ENCODE results near the gene ITGB2.
A peak's percentile ranks its signal among the peaks of the same experiment; 100 is the strongest.
"Not testable (repeated sequence)": the region's sequence is repeated elsewhere in the genome, so short reads cannot be mapped to it uniquely, and the experiment has no call there.

The ITGB2 gene

DNA sequence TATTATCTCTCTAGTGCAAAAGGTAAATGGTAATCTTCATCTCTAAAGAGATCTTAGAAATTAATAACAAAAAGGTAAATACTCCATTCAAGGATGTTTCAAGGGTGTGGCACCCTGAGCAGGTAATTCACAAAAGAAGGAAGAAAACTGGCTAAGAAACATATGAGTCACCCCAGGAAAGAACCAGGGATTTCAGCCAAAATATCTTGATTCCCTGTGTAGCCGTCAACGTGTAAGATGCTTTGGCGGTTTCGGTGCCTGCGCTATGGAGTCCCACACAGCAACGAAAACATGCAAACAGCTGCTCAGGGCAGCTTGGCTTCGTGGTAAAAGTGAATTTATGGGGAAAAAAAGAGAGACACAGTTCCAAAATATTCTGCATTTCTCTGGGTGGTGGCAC, 3.7 kb downstream of the ITGB2 start:
- Histone ChIP-seq H3K27ac (peak overlapping the region in 2 of 21 experiments; percentile 27 to 99), H3K4me3 (no peak overlapping the region)

DNA sequence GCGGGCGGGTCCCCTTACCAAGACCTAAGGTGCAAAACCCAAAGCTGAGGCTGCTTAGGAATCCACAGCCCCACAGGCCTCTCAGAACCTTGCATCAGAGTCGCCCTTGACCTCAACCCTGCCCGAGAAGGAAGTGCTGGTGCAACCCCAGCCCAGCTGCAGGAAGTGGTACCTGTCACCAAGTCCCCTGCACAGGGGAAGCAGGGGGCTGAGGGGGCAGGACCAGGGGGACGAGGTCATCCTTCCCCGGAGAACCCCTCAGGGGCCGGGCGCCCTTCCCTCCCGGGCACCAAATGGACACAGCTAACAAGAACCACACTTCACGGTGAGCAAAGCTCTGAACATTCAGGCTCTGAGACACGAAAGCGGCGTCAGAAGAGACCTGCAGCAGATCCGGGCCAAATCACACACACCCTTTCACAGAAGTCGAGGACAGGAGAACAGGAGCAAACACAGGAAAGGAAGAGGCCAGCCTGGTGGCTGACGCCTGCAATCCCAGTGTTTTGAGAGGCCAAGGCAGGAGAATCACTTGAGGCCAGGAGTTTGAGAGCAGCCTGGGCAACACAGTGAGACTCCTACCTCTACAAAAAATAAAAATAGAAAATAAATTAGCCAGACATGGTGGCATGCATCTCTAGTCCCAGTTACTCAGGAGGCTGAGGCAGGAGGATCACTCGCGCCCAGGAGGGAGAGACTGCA, 6.4 kb downstream of the ITGB2 start:
- H3K4me3 ChIP-seq, result peak overlapping the region in 1 of 7 experiments; percentile 9
- H3K27ac ChIP-seq, result peak overlapping the region in 17 of 21 experiments; percentile 23 to 91 (median 73)

DNA sequence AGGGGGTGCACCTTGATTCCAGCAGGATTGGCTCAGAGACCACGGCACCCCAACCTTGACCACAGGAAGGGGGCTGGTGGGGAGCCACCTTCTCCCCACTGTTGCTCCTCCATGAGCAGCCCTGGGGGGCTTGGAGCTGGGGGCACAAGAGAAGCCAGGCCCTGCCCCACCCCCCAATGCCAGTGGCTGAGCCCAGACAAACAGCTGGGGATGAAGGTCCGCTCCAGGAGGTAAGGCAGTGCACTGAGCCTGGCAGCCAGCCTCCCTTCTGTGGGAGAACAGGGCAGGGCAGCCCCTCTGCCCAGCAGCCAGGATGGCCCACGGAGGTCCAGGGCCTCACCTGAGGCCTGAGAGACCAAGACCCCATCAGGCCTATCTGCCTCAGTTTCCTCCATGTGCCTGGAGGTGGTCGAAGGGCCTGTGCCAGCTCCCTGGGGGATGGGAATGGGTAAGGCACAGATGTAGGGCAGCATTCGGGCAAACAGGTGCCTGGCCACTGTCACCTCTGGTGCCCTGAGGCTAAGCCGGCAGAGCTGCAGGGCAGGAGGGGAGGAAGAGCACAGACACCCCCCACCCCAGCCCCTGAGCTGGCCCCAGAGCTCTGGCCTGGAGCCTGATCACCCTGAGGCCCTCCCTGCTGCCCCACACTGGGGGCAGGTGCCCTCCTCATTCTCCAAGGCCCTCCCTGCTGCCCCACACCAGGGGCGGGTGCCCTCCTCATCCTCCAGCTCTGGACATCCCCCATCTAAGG, 7.1 kb downstream of the ITGB2 start:
- H3K27ac ChIP-seq, result peak overlapping the region in 19 of 21 experiments; percentile 1 to 91 (median 73)
- no peak overlapping the region for H3K4me3 ChIP-seq

DNA sequence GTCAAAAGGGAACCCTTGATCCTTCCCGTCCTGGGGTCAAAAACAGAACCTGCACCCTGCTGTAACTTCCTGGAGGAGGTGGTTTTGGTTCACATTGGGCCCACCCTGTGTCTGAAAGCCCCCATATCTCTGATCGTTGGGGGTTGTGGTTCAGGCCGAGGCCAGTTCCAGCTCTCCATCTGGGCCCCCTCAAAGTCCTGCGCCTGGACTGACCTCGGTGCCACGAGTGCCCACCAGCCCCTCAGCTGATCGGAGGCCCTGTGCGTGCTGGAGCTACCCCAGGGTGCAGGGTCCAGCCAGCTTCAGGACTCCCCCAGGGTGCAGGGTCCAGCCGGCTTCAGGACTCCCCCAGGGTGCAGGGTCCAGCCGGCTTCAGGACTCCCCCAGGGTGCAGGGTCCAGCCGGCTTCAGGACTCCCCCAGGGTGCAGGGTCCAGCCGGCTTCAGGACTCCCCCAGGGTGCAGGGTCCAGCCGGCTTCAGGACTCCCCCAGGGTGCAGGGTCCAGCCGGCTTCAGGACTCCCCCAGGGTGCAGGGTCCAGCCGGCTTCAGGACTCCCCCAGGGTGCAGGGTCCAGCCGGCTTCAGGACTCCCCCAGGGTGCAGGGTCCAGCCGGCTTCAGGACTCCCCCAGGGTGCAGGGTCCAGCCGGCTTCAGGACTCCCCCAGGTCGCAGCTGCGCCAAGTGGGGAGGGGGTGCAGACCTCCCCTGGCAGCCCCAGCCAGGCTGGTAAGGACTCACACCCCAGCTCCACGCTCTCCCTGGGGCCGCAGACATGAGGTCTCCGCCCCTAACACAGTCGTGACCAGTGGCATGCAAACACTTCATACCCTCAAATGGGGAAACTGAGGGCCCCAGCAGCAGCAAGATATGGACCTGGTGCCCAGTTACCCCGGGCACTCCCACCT, 7.9 kb downstream of the ITGB2 start:
- H3K27ac ChIP-seq, result peak overlapping the region in 17 of 21 experiments; percentile 29 to 91 (median 77)
- not testable (repeated sequence) for H3K4me3 ChIP-seq

DNA sequence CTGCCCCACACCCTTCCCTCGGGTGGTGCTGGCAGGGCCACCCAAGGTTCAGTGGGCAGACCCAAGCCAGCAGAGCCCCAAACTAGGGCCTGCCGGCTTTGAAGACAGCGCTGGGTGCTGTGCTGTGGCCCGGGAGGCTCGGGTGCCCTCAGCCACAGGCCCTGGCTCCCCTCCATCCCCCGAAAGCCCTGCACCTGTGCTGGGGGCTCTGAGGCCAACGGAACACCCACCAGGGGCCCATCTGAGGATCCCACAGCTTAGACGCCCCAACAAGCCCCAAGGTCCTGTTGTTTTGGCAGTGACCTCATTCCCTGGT, 8.6 kb downstream of the ITGB2 start:
- peak overlapping the region in 1 of 7 experiments; percentile 9 for H3K4me3 ChIP-seq
- peak overlapping the region in 19 of 21 experiments; percentile 40 to 91 (median 72) for H3K27ac ChIP-seq

DNA sequence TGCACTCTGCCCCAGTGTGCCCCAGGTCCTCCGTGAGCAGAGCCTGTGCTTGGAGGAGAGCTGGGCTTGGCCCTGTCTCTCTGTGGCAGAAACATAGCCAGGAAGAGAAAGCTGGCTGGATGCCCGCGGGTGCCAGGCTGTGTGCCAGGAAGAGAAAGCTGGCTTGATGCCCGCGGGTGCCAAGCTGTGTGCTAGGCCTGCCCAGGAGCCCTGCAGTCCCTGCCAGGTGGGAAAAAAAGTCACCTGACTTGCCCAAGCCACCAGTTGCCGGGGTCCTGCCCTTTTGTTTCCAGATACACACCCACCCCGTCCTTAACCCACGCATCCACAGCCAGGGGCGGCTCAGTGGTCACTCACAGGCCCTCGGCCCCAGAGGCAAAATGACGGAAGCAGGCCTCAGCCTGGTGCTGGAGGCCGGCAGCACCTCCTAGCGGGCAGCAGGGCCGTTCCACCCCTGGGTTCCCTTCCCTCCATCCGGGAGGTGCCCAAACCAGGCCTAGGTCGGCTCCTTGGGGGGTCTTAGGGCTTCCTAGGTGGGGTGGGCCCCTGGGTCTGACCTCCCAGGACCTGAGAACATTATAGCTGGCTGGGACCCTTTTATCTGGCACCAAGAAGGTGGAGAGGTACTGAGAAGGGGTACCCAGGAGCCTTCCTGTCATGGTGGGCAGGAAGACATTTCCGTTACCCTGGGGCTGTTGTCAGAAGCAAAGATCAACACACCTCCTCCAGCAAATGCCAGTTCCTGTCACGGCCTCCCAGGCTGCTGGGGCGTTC, 9.1 kb downstream of the ITGB2 start:
- peak overlapping the region in 1 of 7 experiments; percentile 9 for H3K4me3 ChIP-seq
- peak overlapping the region in 20 of 21 experiments; percentile 40 to 91 (median 72) for H3K27ac ChIP-seq

DNA sequence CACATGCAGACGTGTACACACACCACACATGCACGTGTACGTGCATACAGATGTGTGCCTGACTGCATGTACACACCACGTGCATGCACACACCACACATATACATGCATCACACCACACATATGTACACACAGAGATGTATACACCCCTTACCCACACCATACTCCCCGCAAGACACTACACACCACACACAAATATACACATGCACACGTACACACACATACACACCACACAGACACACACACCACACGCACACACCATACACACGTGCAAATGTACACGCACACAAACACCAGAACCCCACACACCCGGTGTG, 9.7 kb downstream of the ITGB2 start:
- H3K4me3 ChIP-seq, result no peak overlapping the region

DNA sequence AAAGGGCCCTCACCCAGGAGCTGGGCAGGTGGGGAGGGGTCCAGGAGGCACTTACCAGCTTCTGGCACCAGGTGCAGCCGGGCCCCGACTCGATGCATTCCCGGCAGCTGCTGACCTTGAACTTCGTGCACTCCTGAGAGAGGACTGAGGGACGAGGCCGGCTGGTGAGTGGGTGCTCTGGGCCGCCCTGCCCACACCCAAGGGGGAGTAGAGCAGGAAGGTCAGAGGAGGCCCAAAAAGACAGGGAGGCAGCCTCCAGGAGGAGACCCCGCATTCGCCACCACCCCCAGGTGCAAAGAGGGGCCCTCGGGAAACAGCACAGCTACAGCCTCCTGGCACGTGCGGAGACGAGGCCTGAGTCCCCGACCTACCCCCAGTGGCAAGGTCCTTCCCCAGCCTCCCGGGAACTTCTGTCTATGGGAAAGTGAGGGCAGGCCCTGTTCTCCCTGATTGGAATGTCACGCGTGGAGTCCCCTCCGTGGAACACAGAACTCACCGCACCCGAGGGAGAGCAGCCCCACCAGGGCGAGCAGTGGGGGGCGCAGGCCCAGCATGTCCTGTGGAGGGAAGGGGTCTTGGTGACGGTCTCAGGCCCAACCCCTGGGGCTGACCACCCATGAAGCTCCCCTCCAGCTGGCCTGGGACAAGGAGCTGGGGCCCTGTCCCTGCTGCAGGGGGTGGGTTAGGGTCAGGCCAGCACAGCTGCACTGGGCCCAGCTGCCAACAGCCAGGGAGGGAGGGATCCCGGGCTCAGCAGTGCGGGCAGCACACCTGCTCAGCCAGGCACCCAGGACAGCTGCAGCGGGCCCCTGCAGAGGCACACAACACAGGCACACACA, 10.3 kb downstream of the ITGB2 start:
- Histone ChIP-seq H3K4me3 (no peak overlapping the region), H3K27ac (peak overlapping the region in 9 of 21 experiments; percentile 31 to 91 (median 81))

More for the DNA sequence above, 9.7 kb downstream of the ITGB2 start:
- H3K27ac ChIP-seq, result peak overlapping the region in 13 of 21 experiments; percentile 60 to 91 (median 77)

DNA sequence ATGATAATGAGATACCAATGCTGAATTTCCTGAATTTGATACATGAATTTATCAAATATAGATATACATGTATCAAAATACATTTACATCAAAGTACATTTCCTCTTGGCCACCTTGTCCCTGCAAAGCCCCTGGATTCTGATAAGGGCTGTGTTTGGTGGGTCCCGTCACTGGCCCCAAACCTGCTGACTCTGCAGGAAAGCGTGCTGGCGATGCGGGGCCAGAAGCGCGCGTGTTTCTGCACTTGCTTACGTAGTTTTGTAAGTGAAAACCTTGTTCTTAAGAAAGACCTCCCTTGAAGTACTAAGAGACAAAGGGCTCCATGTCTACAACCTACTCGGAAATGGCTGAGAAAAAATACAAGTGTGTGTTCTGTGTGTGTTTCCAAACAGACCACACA, 11.0 kb downstream of the ITGB2 start:
- H3K27ac ChIP-seq, result peak overlapping the region in 3 of 21 experiments; percentile 39 to 91 (median 88)
- H3K4me3 ChIP-seq, result no peak overlapping the region

DNA sequence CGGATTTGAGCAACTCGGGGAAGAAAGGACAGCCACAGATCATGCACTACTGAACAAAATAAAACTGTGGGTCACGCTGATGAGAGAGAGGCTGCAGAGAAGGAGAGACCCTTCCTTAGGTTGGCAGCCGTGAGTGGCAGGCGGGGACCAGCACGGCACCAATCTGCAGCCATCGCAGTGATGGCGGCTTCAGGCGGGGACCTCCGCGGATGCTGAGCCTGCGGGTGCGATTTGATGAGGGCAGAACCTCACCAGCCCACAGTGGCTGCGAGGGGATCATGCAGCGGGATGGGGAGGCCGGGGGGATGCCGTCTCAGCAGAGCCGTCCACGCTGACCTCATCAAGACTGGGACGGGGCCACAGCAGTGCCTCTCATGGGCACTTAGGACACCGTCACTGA, 11.8 kb downstream of the ITGB2 start:
- no peak overlapping the region for H3K4me3 ChIP-seq
- H3K27ac ChIP-seq, result peak overlapping the region in 2 of 21 experiments; percentile 46 to 76

DNA sequence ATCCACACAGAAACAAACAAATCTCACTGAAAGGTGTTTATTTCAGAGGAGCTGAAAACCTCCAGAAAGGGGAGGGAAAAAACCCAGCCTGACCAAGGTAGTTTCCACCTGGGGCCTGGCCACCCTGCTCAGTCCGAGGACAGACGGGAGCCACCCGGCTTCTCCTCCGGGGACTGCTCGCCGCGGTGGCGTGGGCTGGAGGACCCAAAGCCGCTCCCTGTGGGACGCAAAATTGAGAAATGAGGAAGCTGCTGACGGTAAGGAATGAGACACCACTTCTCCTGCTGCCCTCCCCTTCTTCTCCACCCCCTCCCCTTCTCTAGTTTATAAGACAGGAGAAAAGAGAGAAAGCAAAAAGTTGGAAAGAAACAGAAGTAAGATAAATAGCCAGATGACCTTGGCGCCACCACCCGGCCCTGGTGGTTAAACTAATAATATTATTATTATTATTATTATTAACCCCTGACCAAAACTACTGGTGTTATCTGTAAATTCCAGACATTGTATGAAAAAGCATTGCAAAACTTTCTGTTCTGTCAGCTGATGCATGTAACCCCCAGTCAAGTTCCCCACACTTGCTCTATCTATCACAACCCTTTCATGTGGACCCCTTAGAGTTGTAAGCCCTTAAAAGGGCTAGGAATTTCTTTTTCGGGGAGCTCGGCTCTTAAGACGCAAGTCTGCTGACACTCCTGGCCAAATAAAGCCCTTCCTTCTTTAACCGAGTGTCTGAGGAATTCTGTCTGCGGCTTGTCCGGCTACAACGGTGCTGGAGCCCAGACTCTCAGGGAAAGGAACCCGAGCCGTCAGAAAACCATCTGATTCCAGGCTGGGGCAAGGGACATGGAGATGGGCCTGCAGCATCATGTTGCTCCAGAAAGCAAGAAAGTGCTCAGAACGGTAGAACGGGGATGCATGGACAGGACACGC, 12.5 kb downstream of the ITGB2 start:
- peak overlapping the region in 12 of 21 experiments; percentile 28 to 81 (median 54) for H3K27ac ChIP-seq
- H3K4me3 ChIP-seq, result no peak overlapping the region

DNA sequence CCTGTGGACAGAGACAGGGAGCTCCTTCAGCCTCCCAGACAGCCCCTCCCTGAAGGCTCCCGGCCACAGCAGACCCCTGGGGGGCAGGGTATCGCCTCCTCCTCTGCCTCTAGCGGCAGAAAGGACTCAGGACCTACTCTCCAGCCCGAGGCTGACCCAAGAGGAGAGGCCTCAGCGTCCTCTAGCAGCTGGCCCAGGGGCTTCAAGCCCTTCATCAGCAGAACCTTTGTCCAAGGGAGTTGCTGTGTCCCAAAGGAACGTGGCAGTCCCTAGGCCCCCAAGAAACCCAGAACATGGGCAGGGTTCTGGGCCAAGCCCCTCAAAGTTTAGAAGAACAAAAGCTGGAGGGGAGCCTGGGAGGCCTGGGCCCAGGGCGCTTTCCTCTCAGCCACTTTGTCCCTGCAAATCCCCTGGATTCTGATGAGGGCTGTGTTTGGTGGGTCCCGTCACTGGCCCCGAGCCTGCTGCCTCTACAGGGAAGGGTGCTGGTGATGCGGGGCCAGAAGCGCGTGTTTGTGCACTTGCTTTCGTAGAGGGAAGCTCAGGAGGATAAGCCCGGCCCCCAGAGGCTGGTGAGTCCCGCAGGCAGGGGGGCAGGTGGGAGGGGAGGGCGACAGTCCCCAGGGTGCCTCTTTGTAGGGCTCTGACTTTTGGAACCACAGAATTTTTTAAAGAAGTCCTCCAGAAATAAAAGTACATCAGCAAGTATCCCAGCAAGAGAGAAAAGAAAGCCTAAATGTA, 13.3 kb downstream of the ITGB2 start:
- Histone ChIP-seq H3K27ac (peak overlapping the region in 13 of 21 experiments; percentile 6 to 81 (median 52)), H3K4me3 (no peak overlapping the region)

DNA sequence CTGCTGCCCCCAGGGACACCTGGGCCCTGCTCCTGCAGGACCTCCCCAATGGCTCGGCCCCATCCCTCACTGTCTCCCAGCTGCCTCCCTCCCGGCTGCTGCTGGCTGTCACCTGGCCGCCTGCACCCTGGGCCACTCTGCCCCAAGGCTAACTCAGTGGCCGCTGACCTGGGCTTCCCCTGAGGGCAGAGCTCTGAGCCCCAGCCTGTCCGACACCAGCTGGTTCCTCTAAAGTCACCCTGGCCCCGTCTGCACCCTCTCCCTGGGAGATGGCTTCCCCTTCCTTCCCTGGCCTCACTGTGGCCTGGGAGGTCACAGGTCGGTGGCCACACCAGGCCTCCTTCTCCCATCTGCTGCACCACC, 15.0 kb downstream of the ITGB2 start:
- Histone ChIP-seq H3K4me3 (no peak overlapping the region), H3K27ac (peak overlapping the region in 1 of 21 experiments; percentile 11)

DNA sequence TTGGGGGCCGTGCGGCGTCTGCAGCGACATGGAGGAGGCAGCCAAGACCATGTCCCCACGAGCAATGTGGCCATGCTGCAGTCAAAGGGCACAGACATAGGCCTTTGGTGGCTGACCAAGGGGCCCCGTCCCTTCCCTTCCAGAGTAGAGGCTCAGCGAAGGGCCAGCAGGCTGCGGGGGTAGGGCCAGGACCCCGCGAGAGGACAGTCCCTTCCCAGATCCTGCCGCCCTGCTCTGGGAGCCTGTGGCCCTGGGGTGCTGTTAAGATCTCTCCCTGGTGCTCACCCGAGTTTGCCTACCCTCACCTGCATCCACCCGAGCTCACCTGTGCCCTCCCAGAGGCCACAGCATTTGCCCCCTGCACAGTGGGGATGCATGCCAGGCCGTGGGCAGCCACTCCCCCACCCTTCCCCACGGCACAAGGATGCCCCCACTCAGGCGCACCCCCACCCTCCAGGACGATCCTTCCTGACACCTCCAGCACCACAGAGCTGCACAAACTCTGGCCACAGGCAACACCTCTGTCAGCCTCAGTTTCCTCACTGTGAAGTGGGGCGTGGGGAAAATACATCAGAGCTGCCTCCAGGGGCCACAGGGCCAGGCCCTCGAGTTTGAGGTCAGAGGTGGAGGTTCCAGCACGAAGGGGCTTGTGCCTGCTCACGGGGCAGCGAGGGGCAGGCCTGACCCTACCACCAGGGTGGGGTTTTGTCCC, 15.5 kb downstream of the ITGB2 start:
- peak overlapping the region in 1 of 21 experiments; percentile 11 for H3K27ac ChIP-seq
- no peak overlapping the region for H3K4me3 ChIP-seq

DNA sequence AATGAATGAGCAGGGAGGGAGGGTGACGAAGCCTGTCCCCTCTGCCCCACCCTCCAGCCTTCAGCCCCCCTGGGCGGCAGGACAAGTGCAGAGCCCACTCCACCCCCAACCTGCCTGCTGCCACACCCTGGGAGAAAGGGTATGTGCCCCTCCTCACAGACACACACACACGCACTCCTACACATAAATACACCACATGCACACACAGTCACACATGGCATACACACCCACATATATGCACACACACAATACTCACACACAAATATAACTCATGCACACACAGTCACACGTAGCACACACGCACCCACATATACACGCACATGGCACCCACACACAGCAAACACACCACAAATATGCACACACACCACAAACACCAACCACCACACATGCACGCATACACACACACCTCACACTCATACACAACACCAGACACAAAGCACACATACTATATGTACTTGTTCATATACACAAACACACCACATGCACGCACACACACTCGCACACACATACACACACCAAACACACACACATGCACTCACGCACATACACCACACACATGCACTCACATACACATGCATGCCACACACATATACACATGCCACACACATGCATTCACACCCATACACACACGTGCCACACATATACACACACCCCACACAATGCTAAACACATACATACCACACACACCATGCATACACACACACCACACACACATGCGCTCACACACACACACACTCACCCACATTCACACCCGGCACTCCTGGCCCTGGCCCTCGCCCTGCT, 16.4 kb downstream of the ITGB2 start:
- no peak overlapping the region for H3K4me3 ChIP-seq
- no peak overlapping the region for H3K27ac ChIP-seq

Data from skin epidermis (tissue), 12 donors.